Calu3 (cell line): ENCODE results near the gene POU5F2. TPM values are rescaled to one million over a fixed set of nuclear protein-coding genes. Genes with fewer than 3 reads are reported as not detected.

ENCODE experiments used
- BruUV-seq: library from RNA; stranded (reverse); fragments of 400-500 nt; replicated peaks from 2 replicates; lab custom pipeline; 2021; lab: Mats Ljungman, UMichigan
- CTCF ChIA-PET: fragments of 300-600 bp; sonication (Branson Sonifier 250); formaldehyde crosslinking; loops from one replicate; lab custom pipeline; 2022; ENCODE audit warnings: antibody characterized with exemption; lab: Charles Lee
- DNase-seq: peaks from one replicate; pipeline ENCODE4 v3.0.0; 2022
- H3K27ac Mint-ChIP-seq: one replicate; pipeline ENCODE4 v1.8.0; 2022; ENCODE audit warnings: mixed read lengths; ENCODE audit not compliant: unreplicated experiment
- H3K27me3 Mint-ChIP-seq: one replicate; pipeline ENCODE4 v1.8.0; 2022; ENCODE audit warnings: mixed read lengths; ENCODE audit not compliant: unreplicated experiment
- H3K36me3 Mint-ChIP-seq: one replicate; pipeline ENCODE4 v1.8.0; 2022; ENCODE audit warnings: mild to moderate bottlenecking, moderate library complexity, mixed read lengths; ENCODE audit not compliant: insufficient read depth, unreplicated experiment
- H3K4me1 Mint-ChIP-seq: one replicate; pipeline ENCODE4 v1.8.0; 2022; ENCODE audit warnings: mild to moderate bottlenecking, low read depth, mixed read lengths; ENCODE audit not compliant: unreplicated experiment
- H3K4me3 Mint-ChIP-seq: one replicate; pipeline ENCODE4 v1.8.0; 2022; ENCODE audit warnings: mild to moderate bottlenecking, low read depth, moderate library complexity, mixed read lengths; ENCODE audit not compliant: unreplicated experiment
- H3K9me3 Mint-ChIP-seq: one replicate; pipeline ENCODE4 v1.8.0; 2022; ENCODE audit warnings: low read depth, mixed read lengths; ENCODE audit not compliant: unreplicated experiment
- intact Hi-C: fragments of 100-400 bp; cut with micrococcal nuclease; formaldehyde crosslinking; loops from one replicate; pipeline ENCODE4 v1.10.0; 2022; ENCODE audit not compliant: unreplicated experiment
- total RNA-seq: library from RNA; stranded (reverse); gene quantifications from 2 replicates; pipeline ENCODE4 v1.2.3, GENCODE V29; 2022
- TF ChIP-seq, protein P1 (sequence below): fragments of 200-600 bp; IDR thresholded peaks from one replicate; pipeline ENCODE4 v1.8.0; 2022; ENCODE audit warnings: antibody characterized with exemption; ENCODE audit not compliant: unreplicated experiment

Gene POU5F2
- total RNA-seq, 1 experiment from 2014 or later: 2.0 TPM

DNA sequence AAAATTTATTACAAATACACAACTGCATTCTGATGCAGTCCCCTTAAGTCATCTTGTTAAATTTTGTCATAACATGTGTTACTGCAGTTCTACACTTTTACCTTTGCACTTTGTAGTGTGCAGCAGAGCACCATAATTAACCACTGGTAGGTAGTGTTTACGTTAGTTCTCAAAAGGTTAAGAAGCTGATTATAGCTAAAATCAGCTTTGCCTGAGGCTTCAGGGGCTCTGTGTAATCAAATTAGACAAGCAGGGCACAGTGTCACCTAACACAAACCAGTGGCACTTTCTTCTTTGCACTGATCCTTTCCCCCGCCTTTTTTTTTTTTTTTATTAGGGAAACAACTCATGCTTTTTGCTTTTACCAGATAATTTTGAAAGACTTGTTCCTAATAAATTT lies 26.1 kb downstream of the POU5F2 start:
- CTCF ChIA-PET: interaction anchor here (0.7 kb wide), 1 partner anchor 61 kb away, joined by 3 read pairs; no protein-coding TSS in a partner anchor
- intact Hi-C loops: no loop called here
- no TSS peak for BruUV-seq

DNA sequence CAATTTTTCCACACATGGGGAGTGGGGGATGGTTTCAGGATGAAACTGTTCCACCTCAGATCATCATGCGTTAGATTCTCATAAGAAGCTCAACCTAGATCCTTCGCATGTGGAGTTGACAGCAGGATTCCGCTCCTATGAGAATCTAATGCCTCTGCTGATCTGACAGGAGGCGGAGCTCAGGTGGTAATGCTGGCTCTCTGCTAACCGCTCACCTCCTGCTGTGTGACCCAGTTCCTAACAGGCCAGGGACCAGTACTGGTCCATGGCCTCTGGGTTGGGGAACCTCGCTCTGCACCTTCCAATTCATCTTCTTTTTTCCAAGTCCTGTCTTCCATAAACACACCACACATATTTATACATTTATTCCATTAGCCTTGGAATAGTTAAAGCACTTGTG lies 33.0 kb downstream of the POU5F2 start:
- H3K4me3 Mint-ChIP-seq: no peak overlapping the region
- no peaks in the 10 kb centered on the region for H3K27me3 Mint-ChIP-seq
- CTCF ChIA-PET: no interaction called here
- peaks cover 5% of the 10 kb centered on the region for H3K4me1 Mint-ChIP-seq
- no peak overlapping the region for H3K27ac Mint-ChIP-seq
- intact Hi-C loops: no loop called here
- H3K36me3 Mint-ChIP-seq: peaks cover 4% of the 10 kb centered on the region
- H3K9me3 Mint-ChIP-seq: no peaks in the 10 kb centered on the region
- TF ChIP-seq, protein P1, sequence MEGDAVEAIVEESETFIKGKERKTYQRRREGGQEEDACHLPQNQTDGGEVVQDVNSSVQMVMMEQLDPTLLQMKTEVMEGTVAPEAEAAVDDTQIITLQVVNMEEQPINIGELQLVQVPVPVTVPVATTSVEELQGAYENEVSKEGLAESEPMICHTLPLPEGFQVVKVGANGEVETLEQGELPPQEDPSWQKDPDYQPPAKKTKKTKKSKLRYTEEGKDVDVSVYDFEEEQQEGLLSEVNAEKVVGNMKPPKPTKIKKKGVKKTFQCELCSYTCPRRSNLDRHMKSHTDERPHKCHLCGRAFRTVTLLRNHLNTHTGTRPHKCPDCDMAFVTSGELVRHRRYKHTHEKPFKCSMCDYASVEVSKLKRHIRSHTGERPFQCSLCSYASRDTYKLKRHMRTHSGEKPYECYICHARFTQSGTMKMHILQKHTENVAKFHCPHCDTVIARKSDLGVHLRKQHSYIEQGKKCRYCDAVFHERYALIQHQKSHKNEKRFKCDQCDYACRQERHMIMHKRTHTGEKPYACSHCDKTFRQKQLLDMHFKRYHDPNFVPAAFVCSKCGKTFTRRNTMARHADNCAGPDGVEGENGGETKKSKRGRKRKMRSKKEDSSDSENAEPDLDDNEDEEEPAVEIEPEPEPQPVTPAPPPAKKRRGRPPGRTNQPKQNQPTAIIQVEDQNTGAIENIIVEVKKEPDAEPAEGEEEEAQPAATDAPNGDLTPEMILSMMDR: no peak
- DNase-seq: no peak
- no TSS peak for BruUV-seq

More for the DNA sequence above, 26.1 kb downstream of the POU5F2 start:
- Mint-ChIP-seq H3K4me1 (peaks cover 21% of the 10 kb centered on the region), H3K27me3 (no peaks in the 10 kb centered on the region), H3K36me3 (peaks cover 4% of the 10 kb centered on the region), H3K4me3 (no peak overlapping the region), H3K27ac (no peak overlapping the region), H3K9me3 (no peaks in the 10 kb centered on the region)
- DNase-seq: no peak
- TF ChIP-seq, protein P1: no peak

DNA sequence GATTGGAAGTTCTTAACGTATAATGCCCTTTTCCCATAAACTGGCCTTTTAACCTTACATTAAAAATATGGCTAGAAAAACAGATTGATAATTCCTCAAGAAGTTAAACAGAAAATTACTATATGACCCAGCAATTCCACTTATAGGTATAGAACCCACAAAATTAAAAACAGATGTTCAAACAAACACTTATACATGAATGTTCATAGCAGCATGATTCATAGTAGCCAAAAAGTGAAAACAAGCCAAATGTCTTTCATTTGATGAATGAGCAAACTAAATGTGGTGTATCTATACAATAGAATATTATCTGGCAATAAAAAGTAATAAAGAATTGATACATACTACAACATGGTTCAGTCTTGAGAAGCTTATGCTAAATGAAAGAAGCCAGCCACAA lies 35.5 kb downstream of the POU5F2 start:
- H3K36me3 Mint-ChIP-seq: no peaks in the 10 kb centered on the region
- CTCF ChIA-PET: no interaction called here
- intact Hi-C loops: no loop called here
- H3K27ac Mint-ChIP-seq: no peak overlapping the region
- TF ChIP-seq, protein P1: no peak
- no peak for DNase-seq
- no peaks in the 10 kb centered on the region for H3K27me3 Mint-ChIP-seq
- no peak overlapping the region for H3K4me3 Mint-ChIP-seq
- BruUV-seq: no TSS peak
- H3K9me3 Mint-ChIP-seq: no peaks in the 10 kb centered on the region
- H3K4me1 Mint-ChIP-seq: peaks cover 5% of the 10 kb centered on the region

DNA sequence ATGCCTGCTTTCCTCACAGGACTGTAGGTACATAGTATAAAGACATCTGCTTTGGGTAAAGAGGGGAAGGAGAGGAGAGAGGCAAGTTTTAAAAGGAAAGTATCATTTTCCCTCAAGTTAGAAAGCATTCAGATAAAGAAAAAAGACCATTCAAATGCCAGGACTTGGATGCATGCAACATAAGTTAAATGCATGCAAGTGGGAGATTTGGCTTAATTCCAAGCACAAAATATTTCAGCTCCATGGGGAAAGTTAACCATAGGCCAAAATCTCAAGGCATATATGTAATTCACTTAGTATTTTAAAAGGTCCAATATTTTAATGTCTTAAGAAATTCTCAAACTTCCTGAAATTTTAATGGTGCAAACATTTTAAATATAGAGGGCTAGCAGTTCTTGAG lies 36.4 kb downstream of the POU5F2 start:
- BruUV-seq: no TSS peak
- H3K4me1 Mint-ChIP-seq: peaks cover 5% of the 10 kb centered on the region
- H3K4me3 Mint-ChIP-seq: no peak overlapping the region
- intact Hi-C loops: no loop called here
- no peak for DNase-seq
- TF ChIP-seq, protein P1: no peak
- no peaks in the 10 kb centered on the region for H3K36me3 Mint-ChIP-seq
- no peaks in the 10 kb centered on the region for H3K9me3 Mint-ChIP-seq
- H3K27ac Mint-ChIP-seq: no peak overlapping the region
- no peaks in the 10 kb centered on the region for H3K27me3 Mint-ChIP-seq
- CTCF ChIA-PET: no interaction called here
